GM12878 (cell line): ENCODE measurements around the gene XIRP1. TPM values are rescaled to one million over a fixed set of nuclear protein-coding genes. Genes with fewer than 3 reads are reported as not detected.

ENCODE experiments used
- ATAC-seq: fragments of 200-7000 bp; cut with Tn5 transposase; 3 replicates; pipeline ENCODE4 v1.9.1; 2020; ENCODE audit warnings: mild to moderate bottlenecking, moderate library complexity
- BruUV-seq: library from RNA; stranded (reverse); fragments of 400-500 nt; replicated peaks from 2 replicates; lab custom pipeline; 2021; lab: Mats Ljungman, UMichigan
- CTCF ChIA-PET: fragments of 300-600 bp; sonication (Branson Sonifier 250); formaldehyde crosslinking; extraction: SDS; loops from one replicate; lab custom pipeline; 2021; ENCODE audit warnings: inconsistent platforms; lab: Yijun Ruan, JAX
- POLR2A ChIA-PET: fragments of 350-600 bp; formaldehyde crosslinking; extraction: SDS; loops from one replicate; lab custom pipeline; 2021; ENCODE audit warnings: inconsistent platforms; lab: Charles Lee
- RAD21 ChIA-PET: fragments of 300-600 bp; sonication (Branson Sonifier 250); formaldehyde crosslinking; loops from one replicate; lab custom pipeline; 2023; ENCODE audit warnings: antibody characterized with exemption; ENCODE audit not compliant: unreplicated experiment; lab: Charles Lee
- SMC1A ChIA-PET: fragments of 300-600 bp; sonication (Branson Sonifier 250); formaldehyde crosslinking; loops from one replicate; lab custom pipeline; 2023; ENCODE audit not compliant: unreplicated experiment, uncharacterized antibody; lab: Charles Lee
- DNase-seq: peaks from one replicate; pipeline ENCODE4 v3.0.0-alpha.2; 2011; ENCODE audit warnings: low read depth, low spot score
- FAIRE-seq: peaks from 3 replicates; lab custom pipeline; 2011; peaks lifted over from hg19 to GRCh38; lab: Jason Lieb, UNC
- H2AFZ ChIP-seq: 2 replicates; pipeline ENCODE4 v1.6.0; 2011; ENCODE audit warnings: low read depth, low read length, control low read depth; ENCODE audit not compliant: control insufficient read depth
- H3K27ac ChIP-seq: 2 replicates; pipeline ENCODE4 v1.5.1; 2011; ENCODE audit warnings: control low read depth; ENCODE audit not compliant: control insufficient read depth, insufficient read depth
- H3K27me3 ChIP-seq, 2 experiments: replicated peaks in 1 of 2; 2 replicates each; pipeline versions ENCODE4 v1.6.0 to v1.6.1; 2011; ENCODE audit warnings: low read length in 1 of 2; ENCODE audit not compliant: control insufficient read depth in 2 of 2, insufficient read depth in 2 of 2
- H3K36me3 ChIP-seq, 2 experiments: 2 replicates each; pipeline ENCODE4 v1.5.1; 2011; ENCODE audit warnings: low read length in 1 of 2; ENCODE audit not compliant: control insufficient read depth in 2 of 2, insufficient read depth in 2 of 2
- H3K4me1 ChIP-seq: 2 replicates; pipeline ENCODE4 v1.6.1; 2011; ENCODE audit warnings: mild to moderate bottlenecking, low read length, moderate library complexity, mixed read lengths; ENCODE audit not compliant: control insufficient read depth, insufficient read depth
- H3K4me2 ChIP-seq: 2 replicates; pipeline ENCODE4 v1.6.0; 2011; ENCODE audit warnings: control low read depth; ENCODE audit not compliant: control insufficient read depth, insufficient read depth
- H3K4me3 ChIP-seq: fragments of 200-600 bp; sonication (generic); 2 replicates; pipeline ENCODE4 v1.5.1; 2016
- H3K79me2 ChIP-seq: 2 replicates; pipeline ENCODE4 v1.6.0; 2011; ENCODE audit warnings: low read length; ENCODE audit not compliant: control insufficient read depth, insufficient read depth
- H3K9ac ChIP-seq: 2 replicates; pipeline ENCODE4 v1.8.0; 2011; ENCODE audit warnings: low read length, control low read depth, mixed read lengths; ENCODE audit not compliant: control insufficient read depth, insufficient read depth
- H3K9me3 ChIP-seq: replicated peaks from 3 replicates; pipeline ENCODE4 v1.5.1; 2011; ENCODE audit warnings: mild to moderate bottlenecking, low read length; ENCODE audit not compliant: control insufficient read depth, insufficient read depth
- H4K20me1 ChIP-seq: 2 replicates; pipeline ENCODE4 v1.6.0; 2011; ENCODE audit not compliant: control insufficient read depth, insufficient read depth
- EGR1 ChIP-seq, 2 experiments: IDR thresholded peaks; 1 replicate in 1 of 2; 2 replicates in 1 of 2; pipeline ENCODE4 v1.6.1; 2011 to 2012; ENCODE audit warnings: low read depth in 2 of 2, low read length in 2 of 2, borderline replicate concordance in 1 of 2, mild to moderate bottlenecking in 1 of 2, moderate library complexity in 1 of 2
- ELK1 ChIP-seq: IDR thresholded peaks from 2 replicates; pipeline ENCODE4 v1.6.1; 2012; ENCODE audit warnings: low read depth, low read length, improper control_type of control experiment
- HDAC2 ChIP-seq: fragments of 200-600 bp; sonication (generic); IDR thresholded peaks from 2 replicates; pipeline ENCODE4 v1.6.1; 2017
- KDM1A ChIP-seq: fragments of 200-600 bp; sonication (generic); IDR thresholded peaks from 2 replicates; pipeline ENCODE4 v1.6.1; 2016; ENCODE audit warnings: borderline replicate concordance
- MTA2 ChIP-seq: fragments of 450-650 bp; IDR thresholded peaks from 2 replicates; pipeline ENCODE4 v1.6.1; 2016; ENCODE audit warnings: low read depth, mild to moderate bottlenecking, moderate library complexity
- MYC ChIP-seq: IDR thresholded peaks from 2 replicates; pipeline ENCODE4 v1.6.1; 2011; ENCODE audit warnings: mild to moderate bottlenecking, low read length, moderate library complexity, inconsistent platforms; ENCODE audit not compliant: insufficient read depth, insufficient replicate concordance, insufficient read length, severe bottlenecking
- NFXL1 ChIP-seq: fragments of 450-650 bp; IDR thresholded peaks from 2 replicates; pipeline ENCODE4 v1.6.1; 2017; ENCODE audit warnings: antibody characterized with exemption, mild to moderate bottlenecking, borderline replicate concordance
- NFYA ChIP-seq: IDR thresholded peaks from 2 replicates; pipeline ENCODE4 v1.6.1; 2011; ENCODE audit warnings: low read depth, mild to moderate bottlenecking, low read length, improper control_type of control experiment, borderline replicate concordance
- NFYB ChIP-seq: IDR thresholded peaks from 2 replicates; pipeline ENCODE4 v1.6.1; 2011; ENCODE audit warnings: low read depth, mild to moderate bottlenecking, low read length, improper control_type of control experiment, moderate library complexity; ENCODE audit not compliant: insufficient read depth
- NR2C1 ChIP-seq: fragments of 450-650 bp; IDR thresholded peaks from 2 replicates; pipeline ENCODE4 v1.6.1; 2017; ENCODE audit warnings: antibody characterized with exemption, mild to moderate bottlenecking, moderate library complexity
- SRF ChIP-seq, 2 experiments: IDR thresholded peaks; 2 replicates each; pipeline ENCODE4 v1.6.1; 2011; ENCODE audit warnings: low read depth in 2 of 2, low read length in 2 of 2, mild to moderate bottlenecking in 1 of 2, moderate library complexity in 1 of 2
- in situ Hi-C: fragments of 300-500 bp; cut with MboI; formaldehyde crosslinking; loops from 9 replicates; pipeline ENCODE4 v1.14.3; 2018; ENCODE audit warnings: mixed read lengths
- intact Hi-C: fragments of 100-400 bp; cut with micrococcal nuclease; formaldehyde crosslinking; loops from one replicate; pipeline ENCODE4 v1.14.2; 2022; ENCODE audit not compliant: unreplicated experiment
- polyA plus RNA-seq, 11 experiments: library from polyadenylated mRNA; depleted of rRNA in 4 of 11; unstranded in 6 of 11; stranded (reverse) in 5 of 11; fragments of >200 nt; fragmentation: Nextera tagmentation in 4 of 11; fragmentation: Illumina TruSeq in 1 of 11; extraction: Ambion mirVana in 4 of 11; extraction: Trizol in 1 of 11; gene quantifications; 1 replicate in 1 of 11; 2 replicates in 10 of 11; pipeline versions ENCODE4 v1.2.1 to v1.2.3, GENCODE V29; 2011 to 2016; ENCODE audit warnings: inconsistent platforms in 2 of 11, missing spikeins in 2 of 11, low read depth in 1 of 11
- total RNA-seq, 4 experiments: library from RNA; depleted of rRNA in 3 of 4; stranded (reverse); fragments of >200 nt in 3 of 4; fragmentation: Illumina TruSeq in 1 of 4; extraction: Trizol in 1 of 4; gene quantifications; 2 replicates each; pipeline versions ENCODE4 v1.2.1 to v1.2.3, GENCODE V29; 2013 to 2021
- TF ChIP-seq, protein P1 (sequence below): fragments of 450-650 bp; IDR thresholded peaks from 2 replicates; pipeline ENCODE4 v1.6.1; 2017; ENCODE audit warnings: mild to moderate bottlenecking
- TF ChIP-seq, protein P2 (sequence below): fragments of 150-350 bp; IDR thresholded peaks from 2 replicates; pipeline ENCODE4 v1.6.1; 2016; ENCODE audit warnings: low read depth, low read length

The XIRP1 gene
- total and polyA plus RNA-seq, 10 of the 15 experiments (the other 5 are each of a cell fraction or from before 2014, with no cell fraction given): 0.03 to 0.38 (median 0.08) TPM; not detected in 1

- Histone ChIP-seq H2AFZ (no peak overlapping the region), H3K79me2 (no peaks in the 10 kb centered on the region), H3K9me3 (no peaks in the 10 kb centered on the region), H4K20me1 (no peaks in the 10 kb centered on the region), H3K27me3 (peaks cover 2 to 7% of the 10 kb centered on the region in 2 experiments), H3K4me2 (no peak overlapping the region), H3K36me3 (no peaks in the 10 kb centered on the region), H3K4me1 (no peaks in the 10 kb centered on the region), H3K27ac (no peak overlapping the region), H3K9ac (no peak overlapping the region), H3K4me3 (no peak overlapping the region)
- in situ Hi-C loops: no loop called here
- ATAC-seq (no peak), FAIRE-seq (no peak), DNase-seq (no peak)
- TF ChIP-seq, protein P1, sequence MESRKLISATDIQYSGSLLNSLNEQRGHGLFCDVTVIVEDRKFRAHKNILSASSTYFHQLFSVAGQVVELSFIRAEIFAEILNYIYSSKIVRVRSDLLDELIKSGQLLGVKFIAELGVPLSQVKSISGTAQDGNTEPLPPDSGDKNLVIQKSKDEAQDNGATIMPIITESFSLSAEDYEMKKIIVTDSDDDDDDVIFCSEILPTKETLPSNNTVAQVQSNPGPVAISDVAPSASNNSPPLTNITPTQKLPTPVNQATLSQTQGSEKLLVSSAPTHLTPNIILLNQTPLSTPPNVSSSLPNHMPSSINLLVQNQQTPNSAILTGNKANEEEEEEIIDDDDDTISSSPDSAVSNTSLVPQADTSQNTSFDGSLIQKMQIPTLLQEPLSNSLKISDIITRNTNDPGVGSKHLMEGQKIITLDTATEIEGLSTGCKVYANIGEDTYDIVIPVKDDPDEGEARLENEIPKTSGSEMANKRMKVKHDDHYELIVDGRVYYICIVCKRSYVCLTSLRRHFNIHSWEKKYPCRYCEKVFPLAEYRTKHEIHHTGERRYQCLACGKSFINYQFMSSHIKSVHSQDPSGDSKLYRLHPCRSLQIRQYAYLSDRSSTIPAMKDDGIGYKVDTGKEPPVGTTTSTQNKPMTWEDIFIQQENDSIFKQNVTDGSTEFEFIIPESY: no peak
- TF ChIP-seq MTA2 (no peak), EGR1 (IDR thresholded peaks at IDR 0.05; ENCODE audit: borderline replicate concordance in 1 of 2, low read depth in 2 of 2, low read length in 2 of 2) (no peak), MYC (no peak), NFYA (no peak), SRF (IDR thresholded peaks at IDR 0.05; ENCODE audit: low read depth in 2 of 2, low read length in 2 of 2) (no peak), KDM1A (no peak), HDAC2 (no peak), NFYB (no peak), NFXL1 (no peak), ELK1 (no peak), NR2C1 (no peak)
- TF ChIP-seq, protein P2, sequence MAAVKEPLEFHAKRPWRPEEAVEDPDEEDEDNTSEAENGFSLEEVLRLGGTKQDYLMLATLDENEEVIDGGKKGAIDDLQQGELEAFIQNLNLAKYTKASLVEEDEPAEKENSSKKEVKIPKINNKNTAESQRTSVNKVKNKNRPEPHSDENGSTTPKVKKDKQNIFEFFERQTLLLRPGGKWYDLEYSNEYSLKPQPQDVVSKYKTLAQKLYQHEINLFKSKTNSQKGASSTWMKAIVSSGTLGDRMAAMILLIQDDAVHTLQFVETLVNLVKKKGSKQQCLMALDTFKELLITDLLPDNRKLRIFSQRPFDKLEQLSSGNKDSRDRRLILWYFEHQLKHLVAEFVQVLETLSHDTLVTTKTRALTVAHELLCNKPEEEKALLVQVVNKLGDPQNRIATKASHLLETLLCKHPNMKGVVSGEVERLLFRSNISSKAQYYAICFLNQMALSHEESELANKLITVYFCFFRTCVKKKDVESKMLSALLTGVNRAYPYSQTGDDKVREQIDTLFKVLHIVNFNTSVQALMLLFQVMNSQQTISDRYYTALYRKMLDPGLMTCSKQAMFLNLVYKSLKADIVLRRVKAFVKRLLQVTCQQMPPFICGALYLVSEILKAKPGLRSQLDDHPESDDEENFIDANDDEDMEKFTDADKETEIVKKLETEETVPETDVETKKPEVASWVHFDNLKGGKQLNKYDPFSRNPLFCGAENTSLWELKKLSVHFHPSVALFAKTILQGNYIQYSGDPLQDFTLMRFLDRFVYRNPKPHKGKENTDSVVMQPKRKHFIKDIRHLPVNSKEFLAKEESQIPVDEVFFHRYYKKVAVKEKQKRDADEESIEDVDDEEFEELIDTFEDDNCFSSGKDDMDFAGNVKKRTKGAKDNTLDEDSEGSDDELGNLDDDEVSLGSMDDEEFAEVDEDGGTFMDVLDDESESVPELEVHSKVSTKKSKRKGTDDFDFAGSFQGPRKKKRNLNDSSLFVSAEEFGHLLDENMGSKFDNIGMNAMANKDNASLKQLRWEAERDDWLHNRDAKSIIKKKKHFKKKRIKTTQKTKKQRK: no peak
- ChIA-PET CTCF (no interaction called here), RAD21 (no interaction called here), SMC1A (no interaction called here), POLR2A (no interaction called here)
- BruUV-seq: no TSS peak
- intact Hi-C loops: no loop called here
Observed at GRCh38 chr3:39241561-39241960, 49.2 kb upstream of the XIRP1 start.
